GM10847 (cell line): ENCODE results near the gene CHKA.

Source experiments
- POLR2A ChIP-seq: IDR thresholded peaks from 2 replicates; pipeline ENCODE4 v1.6.1; 2011; ENCODE audit not compliant: insufficient read length; ENCODE audit errors: extremely low read depth

Gene CHKA

GRCh38 chr11:68014947-68015447 is 106.2 kb downstream of the CHKA start:
- no peak for TF ChIP-seq POLR2A

- no peak for TF ChIP-seq POLR2A
Measured at GRCh38 chr11:68014157-68014946, 106.8 kb downstream of the CHKA start.

GRCh38 chr11:68013611-68014156 is 107.5 kb downstream of the CHKA start:
- TF ChIP-seq POLR2A: no peak

- no peak for TF ChIP-seq POLR2A
Measured at GRCh38 chr11:68012843-68013610, 108.2 kb downstream of the CHKA start.

- TF ChIP-seq POLR2A: no peak
Measured at GRCh38 chr11:68012044-68012842, 108.9 kb downstream of the CHKA start.

GRCh38 chr11:68011051-68011943 is 109.9 kb downstream of the CHKA start:
- TF ChIP-seq POLR2A: no peak

- TF ChIP-seq POLR2A: no peak
Measured at GRCh38 chr11:68010090-68011041, 110.8 kb downstream of the CHKA start, which contains the start of gene ALDH3B1. Gene ALDH3B1, plus strand, starts transcription at chr11:68010327. Its CDS starts 4,971 bp downstream, at chr11:68015298.

GRCh38 chr11:68009391-68010089 is 111.6 kb downstream of the CHKA start:
- no peak for TF ChIP-seq POLR2A

GRCh38 chr11:68008381-68009337 is 112.5 kb downstream of the CHKA start:
- no peak for TF ChIP-seq POLR2A

- no peak for TF ChIP-seq POLR2A
Measured at GRCh38 chr11:68007498-68008380, 113.4 kb downstream of the CHKA start.
